ENCODE results near the gene SLC17A7.

DNA sequence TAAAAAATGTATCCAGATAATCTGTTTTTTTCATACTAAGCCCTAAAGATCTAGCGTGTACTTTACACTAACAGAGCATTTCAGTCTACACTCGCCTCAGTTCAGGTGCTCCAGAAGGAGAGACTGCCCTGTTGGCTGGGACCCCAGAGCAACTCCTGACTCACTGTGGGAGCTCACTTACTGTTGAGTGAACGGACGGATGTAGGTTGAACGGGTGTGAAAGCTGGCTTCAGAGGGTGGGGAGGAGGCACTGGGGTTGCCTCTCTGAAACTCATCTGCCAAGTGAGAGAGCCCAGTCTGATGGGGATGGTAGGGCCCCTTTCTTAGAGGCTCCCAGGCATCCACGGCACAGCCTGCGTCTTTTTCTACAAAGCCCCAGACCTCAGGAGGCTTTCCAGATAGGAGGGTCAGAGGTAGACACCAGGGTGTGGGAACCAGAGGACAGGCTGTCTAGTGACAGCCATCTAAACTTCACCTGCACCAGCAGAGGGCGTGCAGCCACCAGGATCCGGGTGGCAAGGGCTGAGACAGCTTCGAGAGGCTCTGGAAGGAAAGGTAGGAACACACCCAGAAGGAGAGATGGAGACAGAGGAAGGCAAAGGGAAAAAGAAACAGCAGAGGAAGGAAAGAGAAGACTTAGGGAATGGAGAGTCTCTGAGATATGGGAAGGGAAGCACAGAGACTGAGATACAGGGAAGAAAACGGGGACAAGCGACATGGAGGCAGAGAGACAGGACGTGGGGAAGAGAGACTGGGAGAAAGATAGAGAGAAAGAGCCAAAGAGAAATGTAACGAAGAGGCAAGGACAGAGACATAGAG, 49.5 kb downstream of the SLC17A7 start:
- peak in 2 of 3 donors; percentile 60 to 62 for TF ChIP-seq CTCF (IDR thresholded peaks at IDR 0.05)
- no peak for TF ChIP-seq POLR2A (IDR thresholded peaks at IDR 0.05)

Data from ovary (tissue), 3 donors.